Measurements from ENCODE around the gene THADA.
"Not testable (repeated sequence)": the region's sequence is repeated elsewhere in the genome, so short reads cannot be mapped to it uniquely, and the experiment has no call there.

The THADA gene

GRCh38 chr2:43284967-43285366 is 310.9 kb downstream of the THADA start:
- no peaks in the 10 kb centered on the region for H3K27me3 ChIP-seq (replicated peaks; ENCODE audit: control insufficient read depth, insufficient read depth, low read length)
- no peak overlapping the region for H3K4me3 ChIP-seq (ENCODE audit: low read length)
- H3K36me3 ChIP-seq (ENCODE audit: control insufficient read depth, insufficient read depth, low read length, severe bottlenecking), result peaks cover 57% of the 10 kb centered on the region
- peaks cover 6% of the 10 kb centered on the region for H3K9me3 ChIP-seq (ENCODE audit: control insufficient read depth, low read length)
- H3K4me1 ChIP-seq (ENCODE audit: control insufficient read depth, insufficient read depth, low read length), result no peaks in the 10 kb centered on the region
- H3K9ac ChIP-seq (ENCODE audit: low read length), result no peak overlapping the region
- no peak for DNase-seq (ENCODE audit: low read depth)

- not testable (repeated sequence) for H3K4me1 ChIP-seq (ENCODE audit: control insufficient read depth, insufficient read depth, low read length); H3K9me3 ChIP-seq (ENCODE audit: control insufficient read depth, low read length); H3K9ac ChIP-seq (ENCODE audit: low read length); H3K4me3 ChIP-seq (ENCODE audit: low read length); H3K27me3 ChIP-seq (replicated peaks; ENCODE audit: control insufficient read depth, insufficient read depth, low read length); DNase-seq (ENCODE audit: low read depth)
- H3K36me3 ChIP-seq (ENCODE audit: control insufficient read depth, insufficient read depth, low read length, severe bottlenecking), result peaks cover 63% of the 10 kb centered on the region
These were observed 311.5 kb downstream of the THADA start for GRCh38 chr2:43284347-43284746.

DNA sequence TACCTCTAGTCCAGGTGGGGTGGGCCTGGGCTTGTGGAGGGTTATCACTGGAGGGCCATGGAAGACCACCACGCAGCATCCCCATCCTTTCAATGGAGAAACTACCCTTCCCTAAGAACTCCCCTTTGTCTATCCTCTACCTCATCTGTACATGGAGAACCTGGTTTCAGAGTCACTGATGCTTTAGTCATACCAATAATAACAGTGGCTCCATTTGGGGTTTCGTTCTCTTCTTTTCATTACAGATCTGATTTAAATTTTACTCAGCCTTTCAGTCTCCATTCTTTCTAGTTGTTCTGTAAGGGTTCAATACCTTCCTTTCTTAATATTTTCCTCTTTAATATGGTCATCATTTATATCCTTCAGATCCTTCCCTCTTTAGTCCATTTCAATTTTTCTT is 314.8 kb downstream of the THADA start:
- Histone ChIP-seq H3K4me1 (ENCODE audit: control insufficient read depth, insufficient read depth, low read length) (peaks cover 19% of the 10 kb centered on the region), H3K27me3 (replicated peaks; ENCODE audit: control insufficient read depth, insufficient read depth, low read length) (no peaks in the 10 kb centered on the region), H3K9me3 (ENCODE audit: control insufficient read depth, low read length) (peaks cover 6% of the 10 kb centered on the region), H3K4me3 (ENCODE audit: low read length) (no peak overlapping the region), H3K9ac (ENCODE audit: low read length) (no peak overlapping the region), H3K36me3 (ENCODE audit: control insufficient read depth, insufficient read depth, low read length, severe bottlenecking) (peaks cover 52% of the 10 kb centered on the region)
- DNase-seq (ENCODE audit: low read depth), result no peak

DNA sequence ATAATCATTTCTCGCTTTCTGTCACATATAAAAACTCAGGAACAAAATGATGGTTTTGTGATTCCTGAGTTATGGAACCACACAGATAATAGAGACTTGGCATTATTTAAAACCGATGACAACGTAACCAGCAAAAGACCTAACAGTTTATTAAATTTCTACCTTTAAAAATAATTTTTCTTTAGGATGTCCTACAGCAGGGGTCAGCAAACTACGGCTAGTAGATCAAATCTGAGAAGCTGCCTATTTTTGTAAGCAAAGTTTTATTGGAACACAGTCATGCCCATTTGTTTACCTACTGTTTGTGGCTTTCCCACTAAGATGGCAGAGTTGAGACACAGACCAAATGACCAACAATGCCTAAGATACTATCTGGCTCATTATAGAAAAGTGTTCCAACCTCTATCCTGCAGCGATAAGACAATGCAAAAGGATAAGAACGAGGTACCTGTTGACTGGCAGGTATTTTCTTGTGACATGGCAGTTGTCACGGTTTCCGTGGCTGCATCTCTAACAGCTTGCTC is 316.5 kb downstream of the THADA start:
- H3K36me3 ChIP-seq (ENCODE audit: control insufficient read depth, insufficient read depth, low read length, severe bottlenecking), result peaks cover 36% of the 10 kb centered on the region
- no peak for DNase-seq (ENCODE audit: low read depth)
- no peaks in the 10 kb centered on the region for H3K27me3 ChIP-seq (replicated peaks; ENCODE audit: control insufficient read depth, insufficient read depth, low read length)
- peaks cover 3% of the 10 kb centered on the region for H3K9me3 ChIP-seq (ENCODE audit: control insufficient read depth, low read length)
- no peak overlapping the region for H3K4me3 ChIP-seq (ENCODE audit: low read length)
- H3K4me1 ChIP-seq (ENCODE audit: control insufficient read depth, insufficient read depth, low read length), result peaks cover 23% of the 10 kb centered on the region
- no peak overlapping the region for H3K9ac ChIP-seq (ENCODE audit: low read length)

DNA sequence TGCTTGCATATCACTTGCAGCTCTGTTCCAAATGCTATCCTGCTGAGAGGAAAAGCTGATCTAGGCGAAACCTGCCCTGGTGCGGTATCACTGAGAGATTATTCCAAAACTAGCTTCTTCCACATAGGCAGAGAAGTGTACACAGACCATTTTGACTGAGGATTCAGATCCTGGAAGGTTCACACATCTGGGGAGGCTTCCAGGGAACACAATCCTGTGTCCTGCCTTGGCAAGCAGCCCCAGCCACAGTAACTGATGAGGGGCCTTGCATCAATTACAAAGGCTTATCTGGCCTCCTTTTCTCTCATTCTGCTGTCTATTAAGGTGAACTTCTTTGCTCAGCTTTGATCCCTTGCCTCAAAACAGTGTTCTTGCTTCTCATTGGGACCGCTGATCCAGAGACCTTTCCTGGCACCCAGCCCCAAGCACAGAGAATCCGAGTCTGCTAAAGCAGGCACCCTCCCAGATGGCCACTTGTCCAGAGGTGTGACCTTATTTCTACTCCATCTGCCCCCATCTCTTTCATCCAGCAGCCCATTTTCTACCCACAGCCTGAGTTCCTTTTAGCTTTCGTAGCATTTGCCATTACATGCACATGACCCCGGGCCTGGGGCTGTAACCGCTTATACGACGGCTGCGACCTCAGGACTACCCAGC is 317.1 kb downstream of the THADA start:
- peaks cover 29% of the 10 kb centered on the region for H3K36me3 ChIP-seq (ENCODE audit: control insufficient read depth, insufficient read depth, low read length, severe bottlenecking)
- no peaks in the 10 kb centered on the region for H3K27me3 ChIP-seq (replicated peaks; ENCODE audit: control insufficient read depth, insufficient read depth, low read length)
- no peaks in the 10 kb centered on the region for H3K9me3 ChIP-seq (ENCODE audit: control insufficient read depth, low read length)
- no peak overlapping the region for H3K4me3 ChIP-seq (ENCODE audit: low read length)
- H3K4me1 ChIP-seq (ENCODE audit: control insufficient read depth, insufficient read depth, low read length), result peaks cover 29% of the 10 kb centered on the region
- DNase-seq (ENCODE audit: low read depth), result no peak
- no peak overlapping the region for H3K9ac ChIP-seq (ENCODE audit: low read length)

DNA sequence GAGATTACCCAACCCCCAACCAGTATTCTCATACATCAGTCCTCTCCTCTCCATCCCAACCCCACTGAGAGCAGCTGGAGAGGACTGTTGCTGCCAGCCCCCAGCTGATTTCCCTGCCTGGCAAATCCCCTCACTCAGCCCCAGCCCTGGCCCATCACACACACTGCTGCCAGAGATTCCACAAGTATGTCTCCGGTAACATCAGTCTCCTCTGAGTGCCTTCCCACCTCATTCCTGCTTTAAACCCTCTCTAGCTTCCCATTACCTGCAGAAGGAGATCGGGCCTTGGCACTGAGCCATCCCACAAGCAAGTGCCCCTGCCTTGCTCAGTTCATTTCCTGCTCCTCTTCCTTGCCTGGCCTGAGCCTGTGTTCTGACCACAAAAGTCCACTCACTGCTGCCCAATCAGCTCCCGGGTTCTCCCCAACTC is 318.9 kb downstream of the THADA start:
- H3K27me3 ChIP-seq (replicated peaks; ENCODE audit: control insufficient read depth, insufficient read depth, low read length), result no peaks in the 10 kb centered on the region
- peak overlapping the region; percentile 18 for H3K4me3 ChIP-seq (ENCODE audit: low read length)
- peaks cover 14% of the 10 kb centered on the region for H3K36me3 ChIP-seq (ENCODE audit: control insufficient read depth, insufficient read depth, low read length, severe bottlenecking)
- no peak for DNase-seq (ENCODE audit: low read depth)
- peak overlapping the region; percentile 16 for H3K9ac ChIP-seq (ENCODE audit: low read length)
- H3K4me1 ChIP-seq (ENCODE audit: control insufficient read depth, insufficient read depth, low read length), result peaks cover 35% of the 10 kb centered on the region
- H3K9me3 ChIP-seq (ENCODE audit: control insufficient read depth, low read length), result no peaks in the 10 kb centered on the region

- H3K36me3 ChIP-seq (ENCODE audit: control insufficient read depth, insufficient read depth, low read length, severe bottlenecking), result peaks cover 8% of the 10 kb centered on the region
- H3K27me3 ChIP-seq (replicated peaks; ENCODE audit: control insufficient read depth, insufficient read depth, low read length), result no peaks in the 10 kb centered on the region
- H3K4me1 ChIP-seq (ENCODE audit: control insufficient read depth, insufficient read depth, low read length), result peaks cover 35% of the 10 kb centered on the region
- H3K4me3 ChIP-seq (ENCODE audit: low read length), result peak overlapping the region; percentile 18
- DNase-seq (ENCODE audit: low read depth), result no peak
- no peaks in the 10 kb centered on the region for H3K9me3 ChIP-seq (ENCODE audit: control insufficient read depth, low read length)
- H3K9ac ChIP-seq (ENCODE audit: low read length), result peak overlapping the region; percentile 16
These were observed 319.4 kb downstream of the THADA start for GRCh38 chr2:43276266-43276941.

GRCh38 chr2:43274721-43275120 is 321.1 kb downstream of the THADA start:
- Histone ChIP-seq H3K9ac (ENCODE audit: low read length) (no peak overlapping the region), H3K4me1 (ENCODE audit: control insufficient read depth, insufficient read depth, low read length) (peaks cover 44% of the 10 kb centered on the region), H3K36me3 (ENCODE audit: control insufficient read depth, insufficient read depth, low read length, severe bottlenecking) (peaks cover 4% of the 10 kb centered on the region), H3K9me3 (ENCODE audit: control insufficient read depth, low read length) (no peaks in the 10 kb centered on the region), H3K4me3 (ENCODE audit: low read length) (no peak overlapping the region), H3K27me3 (replicated peaks; ENCODE audit: control insufficient read depth, insufficient read depth, low read length) (no peaks in the 10 kb centered on the region)
- no peak for DNase-seq (ENCODE audit: low read depth)

DNA sequence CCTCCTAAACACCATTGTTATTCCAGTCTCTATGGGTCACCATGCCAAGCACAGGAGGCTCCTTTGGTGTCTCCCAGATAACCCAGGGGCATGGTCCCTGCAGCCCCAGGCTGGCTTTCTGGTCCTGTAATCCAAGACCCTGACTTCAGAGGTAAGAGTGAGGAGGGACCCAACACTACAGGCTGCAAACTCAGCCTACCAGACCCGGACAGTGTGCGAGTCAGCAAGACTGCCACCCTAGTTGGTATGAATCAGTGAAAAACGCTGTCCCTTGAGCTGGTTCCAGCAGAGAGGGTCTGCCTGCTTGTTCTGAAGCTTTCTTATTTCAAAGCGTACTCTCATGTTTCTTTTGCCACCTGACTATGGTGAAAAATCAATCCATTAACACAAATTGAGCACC is 321.8 kb downstream of the THADA start:
- Histone ChIP-seq H3K4me3 (ENCODE audit: low read length) (no peak overlapping the region), H3K27me3 (replicated peaks; ENCODE audit: control insufficient read depth, insufficient read depth, low read length) (no peaks in the 10 kb centered on the region), H3K9me3 (ENCODE audit: control insufficient read depth, low read length) (no peaks in the 10 kb centered on the region), H3K36me3 (ENCODE audit: control insufficient read depth, insufficient read depth, low read length, severe bottlenecking) (no peaks in the 10 kb centered on the region), H3K9ac (ENCODE audit: low read length) (no peak overlapping the region), H3K4me1 (ENCODE audit: control insufficient read depth, insufficient read depth, low read length) (peaks cover 51% of the 10 kb centered on the region)
- no peak for DNase-seq (ENCODE audit: low read depth)

GRCh38 chr2:43273529-43273928 is 322.3 kb downstream of the THADA start:
- Histone ChIP-seq H3K9me3 (ENCODE audit: control insufficient read depth, low read length) (no peaks in the 10 kb centered on the region), H3K27me3 (replicated peaks; ENCODE audit: control insufficient read depth, insufficient read depth, low read length) (no peaks in the 10 kb centered on the region), H3K4me1 (ENCODE audit: control insufficient read depth, insufficient read depth, low read length) (peaks cover 53% of the 10 kb centered on the region), H3K9ac (ENCODE audit: low read length) (peak overlapping the region; percentile 16), H3K4me3 (ENCODE audit: low read length) (no peak overlapping the region), H3K36me3 (ENCODE audit: control insufficient read depth, insufficient read depth, low read length, severe bottlenecking) (no peaks in the 10 kb centered on the region)
- no peak for DNase-seq (ENCODE audit: low read depth)

GRCh38 chr2:43270930-43271615 is 324.8 kb downstream of the THADA start:
- Histone ChIP-seq H3K36me3 (ENCODE audit: control insufficient read depth, insufficient read depth, low read length, severe bottlenecking) (no peaks in the 10 kb centered on the region), H3K4me1 (ENCODE audit: control insufficient read depth, insufficient read depth, low read length) (peaks cover 47% of the 10 kb centered on the region), H3K4me3 (ENCODE audit: low read length) (no peak overlapping the region), H3K9me3 (ENCODE audit: control insufficient read depth, low read length) (no peaks in the 10 kb centered on the region), H3K27me3 (replicated peaks; ENCODE audit: control insufficient read depth, insufficient read depth, low read length) (no peaks in the 10 kb centered on the region), H3K9ac (ENCODE audit: low read length) (no peak overlapping the region)
- no peak for DNase-seq (ENCODE audit: low read depth)
